Neural crest cell (in vitro differentiated cells): ENCODE data around the gene KIFC1. TPM values are rescaled to one million over a fixed set of nuclear protein-coding genes. Genes with fewer than 3 reads are reported as not detected.

Experiments used
- DNase-seq: peaks from one replicate; pipeline ENCODE4 v3.0.0; 2021; ENCODE audit warnings: low read depth, mixed read lengths, low spot score
- H3K27ac Mint-ChIP-seq: one replicate; pipeline ENCODE4 v1.8.0; 2021; ENCODE audit warnings: mild to moderate bottlenecking, mixed read lengths; ENCODE audit not compliant: unreplicated experiment
- H3K27me3 Mint-ChIP-seq: 2 replicates; pipeline ENCODE4 v1.8.0; 2021; ENCODE audit warnings: low read depth, mild to moderate bottlenecking, mixed read lengths
- H3K36me3 Mint-ChIP-seq: 2 replicates; pipeline ENCODE4 v1.8.0; 2021; ENCODE audit warnings: low read depth, mild to moderate bottlenecking, mixed read lengths
- H3K4me1 Mint-ChIP-seq: 2 replicates; pipeline ENCODE4 v1.8.0; 2021; ENCODE audit warnings: mixed read lengths
- H3K4me3 Mint-ChIP-seq: one replicate; pipeline ENCODE4 v1.8.0; 2021; ENCODE audit warnings: mild to moderate bottlenecking, mixed read lengths
- H3K9me3 Mint-ChIP-seq: 2 replicates; pipeline ENCODE4 v1.8.0; 2021; ENCODE audit warnings: mixed read lengths
- total RNA-seq: library from RNA; stranded (reverse); gene quantifications from 2 replicates; pipeline ENCODE4 v1.2.1, GENCODE V29; 2021
- TF ChIP-seq, protein P1 (sequence below): fragments of 200-600 bp; sonication (generic); conservative IDR thresholded peaks from 2 replicates; pipeline ENCODE4 v1.5.0; 2021; ENCODE audit warnings: antibody characterized with exemption, mild to moderate bottlenecking

Gene KIFC1
- total RNA-seq, 1 donor from 2014 or later = 124 TPM

DNA sequence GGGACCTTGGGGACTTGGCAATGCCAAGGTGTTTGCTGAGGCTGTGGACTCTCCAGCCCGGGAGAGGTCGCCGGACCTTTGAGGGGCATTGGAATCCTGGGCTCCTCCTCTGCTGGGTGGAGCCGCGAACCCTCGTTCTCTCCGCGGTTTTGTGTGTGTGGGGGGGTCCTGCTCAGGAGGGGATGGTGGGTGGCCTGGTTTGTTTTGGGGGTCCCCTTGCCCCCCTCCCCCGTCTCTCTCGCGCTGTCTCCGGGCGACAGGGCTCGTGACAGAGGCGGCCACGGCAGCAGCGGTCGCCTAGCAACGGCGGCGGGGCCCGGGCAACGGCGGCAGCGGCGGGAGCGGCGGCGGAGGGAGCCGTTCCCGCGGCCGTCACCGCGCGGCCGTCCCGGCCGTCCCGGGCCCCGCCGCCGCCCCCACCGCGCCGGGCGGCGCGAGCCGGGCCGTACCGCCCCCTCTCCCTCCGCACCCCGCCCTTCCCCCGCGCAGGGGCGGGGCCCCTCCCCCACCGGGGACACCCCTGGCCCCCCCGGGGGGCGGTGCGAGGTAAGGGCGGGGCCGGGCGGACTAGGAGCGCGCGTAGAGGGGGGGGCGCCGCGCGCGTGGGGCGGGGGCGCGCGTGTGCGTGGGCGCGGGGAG lies 36.1 kb downstream of the KIFC1 start:
- TF ChIP-seq, protein P1, sequence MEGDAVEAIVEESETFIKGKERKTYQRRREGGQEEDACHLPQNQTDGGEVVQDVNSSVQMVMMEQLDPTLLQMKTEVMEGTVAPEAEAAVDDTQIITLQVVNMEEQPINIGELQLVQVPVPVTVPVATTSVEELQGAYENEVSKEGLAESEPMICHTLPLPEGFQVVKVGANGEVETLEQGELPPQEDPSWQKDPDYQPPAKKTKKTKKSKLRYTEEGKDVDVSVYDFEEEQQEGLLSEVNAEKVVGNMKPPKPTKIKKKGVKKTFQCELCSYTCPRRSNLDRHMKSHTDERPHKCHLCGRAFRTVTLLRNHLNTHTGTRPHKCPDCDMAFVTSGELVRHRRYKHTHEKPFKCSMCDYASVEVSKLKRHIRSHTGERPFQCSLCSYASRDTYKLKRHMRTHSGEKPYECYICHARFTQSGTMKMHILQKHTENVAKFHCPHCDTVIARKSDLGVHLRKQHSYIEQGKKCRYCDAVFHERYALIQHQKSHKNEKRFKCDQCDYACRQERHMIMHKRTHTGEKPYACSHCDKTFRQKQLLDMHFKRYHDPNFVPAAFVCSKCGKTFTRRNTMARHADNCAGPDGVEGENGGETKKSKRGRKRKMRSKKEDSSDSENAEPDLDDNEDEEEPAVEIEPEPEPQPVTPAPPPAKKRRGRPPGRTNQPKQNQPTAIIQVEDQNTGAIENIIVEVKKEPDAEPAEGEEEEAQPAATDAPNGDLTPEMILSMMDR = no peak
- H3K4me1 Mint-ChIP-seq = peaks cover 91% of the 10 kb centered on the region
- no peaks in the 10 kb centered on the region for H3K27me3 Mint-ChIP-seq
- H3K27ac Mint-ChIP-seq = peak overlapping the region; percentile 92
- H3K36me3 Mint-ChIP-seq = peaks cover 15% of the 10 kb centered on the region
- DNase-seq = peak; percentile 57
- peak overlapping the region; percentile 95 for H3K4me3 Mint-ChIP-seq
- H3K9me3 Mint-ChIP-seq = no peaks in the 10 kb centered on the region

DNA sequence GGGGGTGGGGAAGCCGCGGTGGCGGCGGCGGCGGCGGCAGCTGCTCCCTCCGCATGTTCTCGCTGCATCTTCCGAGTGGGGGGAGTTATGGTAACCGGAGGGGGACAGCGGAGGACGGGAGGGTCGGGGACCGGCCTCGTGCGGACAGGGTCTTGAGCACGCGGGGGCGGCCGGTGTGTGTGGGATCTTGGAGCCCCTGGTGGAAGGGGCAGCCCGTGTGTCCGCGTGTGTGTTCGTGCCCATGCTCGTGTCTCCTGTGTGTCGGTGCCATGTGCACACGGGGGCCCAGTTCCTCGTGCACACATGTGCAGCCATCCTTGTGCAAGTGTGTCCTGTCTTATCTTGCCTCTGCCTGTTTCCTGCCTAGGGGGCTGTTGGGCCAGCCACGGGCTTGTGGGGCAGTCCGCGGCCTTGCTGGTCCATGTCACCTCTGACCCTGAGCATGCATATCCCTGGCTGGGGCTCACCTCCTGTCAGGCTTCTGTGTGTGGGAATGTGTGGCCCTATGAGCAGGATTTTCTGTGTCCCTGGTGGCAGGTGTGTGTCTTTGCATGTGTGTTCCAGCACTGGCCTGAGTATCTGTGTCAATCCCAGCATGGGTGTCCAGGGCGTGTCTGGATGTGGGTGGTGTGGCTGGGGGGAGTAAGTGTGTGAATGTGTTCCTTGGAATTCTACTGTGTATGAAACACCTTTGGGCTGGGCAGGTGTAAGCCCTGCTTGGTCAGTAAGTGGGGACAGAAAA lies 36.8 kb downstream of the KIFC1 start:
- Mint-ChIP-seq H3K9me3 (no peaks in the 10 kb centered on the region), H3K36me3 (peaks cover 13% of the 10 kb centered on the region), H3K27ac (peak overlapping the region; percentile 91), H3K4me3 (peak overlapping the region; percentile 95), H3K27me3 (no peaks in the 10 kb centered on the region), H3K4me1 (peaks cover 90% of the 10 kb centered on the region)
- no peak for DNase-seq
- TF ChIP-seq, protein P1 = peak; percentile 61

DNA sequence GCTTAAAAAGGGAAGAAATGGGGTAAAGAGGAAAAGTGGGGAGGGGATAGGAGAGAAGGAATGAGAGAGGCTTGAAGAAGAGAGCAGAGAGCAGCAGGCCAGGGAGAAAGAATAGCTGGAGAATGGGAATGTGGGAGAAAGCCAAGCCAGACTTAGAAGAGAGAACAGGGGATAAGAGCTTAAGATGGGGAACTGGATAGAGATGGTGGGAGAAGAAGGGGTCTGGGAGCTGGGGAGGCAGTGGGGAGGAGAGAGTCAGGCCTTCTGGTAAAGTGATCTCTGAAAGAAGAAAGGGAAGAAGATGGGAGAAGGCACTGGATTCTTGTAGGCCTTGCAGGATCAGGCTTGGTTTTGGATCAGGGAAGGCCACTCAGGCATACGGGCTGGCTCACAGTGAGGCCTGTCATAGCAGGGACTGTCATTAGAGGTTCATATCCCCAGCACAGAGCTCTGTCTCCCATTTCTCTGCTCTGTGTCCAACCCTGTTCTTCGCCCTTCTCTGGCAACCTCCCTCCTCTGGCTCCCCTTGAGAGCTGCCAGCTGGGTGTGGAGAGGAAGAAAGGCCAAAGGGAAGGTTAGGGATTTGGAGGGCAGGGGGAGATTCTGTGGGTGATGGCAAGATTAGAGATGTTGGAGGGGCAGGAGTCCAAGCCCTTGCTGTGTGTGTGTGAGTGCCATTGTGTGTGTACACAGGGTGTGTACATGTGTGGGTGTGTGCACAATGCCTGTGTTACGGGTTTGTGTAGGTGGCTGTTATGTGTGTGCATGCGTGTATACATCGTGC lies 37.5 kb downstream of the KIFC1 start:
- peak overlapping the region; percentile 95 for H3K4me3 Mint-ChIP-seq
- peaks cover 8% of the 10 kb centered on the region for H3K36me3 Mint-ChIP-seq
- no peak for DNase-seq
- peak overlapping the region; percentile 91 for H3K27ac Mint-ChIP-seq
- TF ChIP-seq, protein P1 = no peak
- H3K9me3 Mint-ChIP-seq = no peaks in the 10 kb centered on the region
- no peaks in the 10 kb centered on the region for H3K27me3 Mint-ChIP-seq
- H3K4me1 Mint-ChIP-seq = peaks cover 88% of the 10 kb centered on the region

DNA sequence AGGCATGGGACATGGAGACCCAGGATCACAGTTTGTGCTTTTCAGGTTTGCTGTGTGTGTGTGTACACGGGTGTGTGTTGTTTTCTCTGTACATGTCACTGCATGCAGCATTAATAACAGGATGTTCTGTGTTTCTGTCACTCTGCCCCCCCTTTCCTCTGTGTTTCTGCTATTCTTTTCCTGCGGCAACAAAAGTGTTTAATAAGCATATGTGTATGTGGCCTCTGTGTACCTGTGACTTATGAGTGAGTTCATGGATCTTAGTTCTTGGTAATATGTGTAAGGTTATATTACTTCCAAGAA lies 38.1 kb downstream of the KIFC1 start:
- Mint-ChIP-seq H3K4me3 (peak overlapping the region; percentile 95), H3K27ac (no peak overlapping the region), H3K4me1 (peaks cover 84% of the 10 kb centered on the region)

DNA sequence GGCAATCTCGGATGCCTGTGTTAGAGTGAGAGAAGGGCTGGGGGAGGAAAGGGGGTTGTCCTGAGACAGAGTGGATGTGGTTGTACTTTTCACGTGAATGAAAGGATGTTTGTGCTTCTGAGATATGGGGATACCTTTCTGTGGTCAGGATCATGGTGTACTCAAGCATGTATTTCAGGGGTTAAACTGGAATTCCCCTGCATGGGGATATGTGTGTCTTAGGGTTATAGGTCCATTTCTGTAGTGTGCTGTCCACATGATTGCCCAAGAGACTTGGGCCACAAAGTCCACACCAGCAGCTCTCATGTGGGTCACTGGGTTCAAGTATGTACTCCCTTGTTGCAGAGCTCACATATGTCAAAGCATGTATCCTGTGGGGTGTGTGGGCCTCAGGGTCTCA lies 38.7 kb downstream of the KIFC1 start:
- peak overlapping the region; percentile 95 for H3K4me3 Mint-ChIP-seq
- TF ChIP-seq, protein P1 = no peak
- peaks cover 5% of the 10 kb centered on the region for H3K36me3 Mint-ChIP-seq
- no peaks in the 10 kb centered on the region for H3K27me3 Mint-ChIP-seq
- H3K9me3 Mint-ChIP-seq = no peaks in the 10 kb centered on the region
- peaks cover 77% of the 10 kb centered on the region for H3K4me1 Mint-ChIP-seq
- no peak for DNase-seq
- no peak overlapping the region for H3K27ac Mint-ChIP-seq

More for the DNA sequence above, 38.1 kb downstream of the KIFC1 start:
- Mint-ChIP-seq H3K27me3 (no peaks in the 10 kb centered on the region), H3K36me3 (peaks cover 5% of the 10 kb centered on the region), H3K9me3 (no peaks in the 10 kb centered on the region)
- TF ChIP-seq, protein P1 = no peak
- DNase-seq = no peak
